ENCODE data around the gene KLHL5.

The KLHL5 gene

DNA sequence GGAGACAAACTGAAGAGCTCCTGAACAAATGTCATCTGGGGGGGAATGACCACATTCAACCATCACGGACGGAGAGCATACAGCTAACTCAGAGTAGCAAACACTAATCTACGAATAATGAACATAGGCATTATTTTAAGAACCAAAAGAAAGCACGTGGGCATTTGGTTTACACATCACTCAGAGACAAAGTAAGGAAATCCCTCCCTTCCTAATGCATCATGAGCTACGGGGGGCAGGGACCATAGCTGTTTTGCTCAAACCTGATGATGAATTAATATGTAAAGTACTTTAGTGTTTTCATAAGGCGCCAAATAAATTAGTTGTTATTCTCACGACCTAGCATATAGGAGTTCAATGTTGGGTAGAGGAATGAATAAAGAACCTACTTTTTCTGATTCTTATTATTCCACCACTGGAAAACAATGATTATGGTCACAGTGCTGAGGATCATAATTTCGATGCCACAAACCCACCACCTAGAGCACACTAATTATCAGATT is 18.1 kb upstream of the KLHL5 start:
- no peak for DNase-seq (ENCODE audit: low read depth in 2 of 2)

DNA sequence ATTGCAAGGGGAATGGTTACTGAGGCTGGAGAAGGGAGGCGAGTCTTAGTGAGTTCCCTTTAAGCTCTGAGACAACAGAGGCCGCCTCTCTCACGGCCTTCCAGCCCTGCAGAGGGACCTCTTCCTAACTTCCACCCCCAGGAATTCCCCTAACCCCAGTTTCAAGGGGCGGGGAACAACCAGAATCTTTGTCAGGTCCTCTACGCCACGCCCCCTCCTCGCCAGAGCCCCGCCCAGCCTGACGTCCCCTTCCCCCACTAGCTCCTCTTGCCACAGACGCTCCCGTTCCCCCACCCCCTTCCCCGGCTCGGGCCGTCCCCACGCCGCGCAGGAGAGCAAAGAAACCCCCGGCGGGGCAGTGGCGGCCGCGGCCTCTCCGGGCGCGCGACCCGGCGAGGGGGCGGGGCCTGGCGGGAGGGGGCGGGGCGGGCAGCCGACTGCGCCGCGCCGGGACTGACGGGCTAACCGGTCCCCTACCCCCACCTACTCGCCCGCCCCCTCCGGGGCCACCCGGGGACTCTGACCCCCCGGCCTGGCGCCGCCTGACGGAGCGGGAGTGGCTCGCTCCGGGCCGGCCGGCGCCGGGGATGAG is 17.6 kb upstream of the KLHL5 start:
- DNase-seq (ENCODE audit: low read depth in 2 of 2), result peak; percentile 91 to 92

- DNase-seq (ENCODE audit: low read depth in 2 of 2), result no peak
These were observed 16.8 kb upstream of the KLHL5 start for GRCh38 chr4:39044956-39045826.

DNA sequence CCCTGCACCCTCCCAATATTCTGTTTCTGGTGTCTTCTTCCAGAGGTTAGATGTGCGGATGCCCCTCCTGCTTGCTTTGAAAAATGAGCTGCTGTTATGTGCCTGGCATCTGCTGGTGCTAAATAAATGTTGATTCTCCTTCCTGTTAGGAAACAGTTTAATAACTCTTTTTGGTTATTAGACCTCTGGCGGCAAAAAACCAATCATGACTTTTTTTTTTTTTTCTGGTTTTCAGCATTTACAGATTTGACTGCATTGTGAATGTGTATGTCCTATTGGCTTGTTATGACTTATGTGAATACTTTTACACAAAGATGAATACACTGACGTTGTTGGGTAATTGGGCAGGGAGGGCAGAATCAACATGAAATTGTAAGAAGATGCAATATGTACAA is 16.2 kb upstream of the KLHL5 start:
- no peak for DNase-seq (ENCODE audit: low read depth in 2 of 2)

DNA sequence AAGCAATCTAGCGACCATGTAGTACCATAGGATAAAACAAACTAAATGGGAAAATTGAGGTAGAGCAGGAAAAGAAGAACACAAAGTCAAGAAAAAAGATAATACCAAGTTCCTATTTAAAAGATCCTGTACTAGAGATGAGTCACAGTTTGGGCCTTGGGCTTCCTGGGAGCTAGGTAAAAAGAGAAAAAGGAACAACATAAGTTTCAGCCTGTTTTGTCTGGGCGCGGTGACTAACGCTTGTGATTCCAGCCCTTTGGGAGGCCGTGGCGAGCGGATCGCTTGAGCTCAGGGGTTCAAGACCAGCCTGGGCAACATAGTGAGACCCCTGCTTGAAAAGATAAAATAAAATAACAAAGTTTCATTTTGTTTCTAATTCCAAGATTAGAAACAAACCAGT is 15.8 kb upstream of the KLHL5 start:
- no peak for DNase-seq (ENCODE audit: low read depth in 2 of 2)

DNA sequence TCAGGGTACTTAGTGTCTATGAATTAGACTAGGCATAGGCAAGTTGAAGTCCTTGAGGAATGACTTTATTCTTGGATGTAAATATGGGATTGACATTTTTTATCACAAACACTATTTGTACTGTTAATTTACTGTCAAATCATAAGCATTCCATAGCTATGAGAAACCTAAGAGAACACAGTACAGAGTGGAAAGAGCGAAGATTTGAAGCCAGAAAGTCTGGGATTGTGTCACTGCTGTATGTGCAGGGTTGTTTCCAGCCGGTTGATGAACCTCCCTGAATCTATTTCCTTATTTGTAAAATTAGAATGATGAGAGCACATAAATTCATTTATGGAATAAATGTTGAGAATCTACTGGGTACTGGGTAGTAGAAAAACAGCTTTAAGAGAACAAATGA is 14.4 kb upstream of the KLHL5 start:
- no peak for DNase-seq (ENCODE audit: low read depth in 2 of 2)

DNA sequence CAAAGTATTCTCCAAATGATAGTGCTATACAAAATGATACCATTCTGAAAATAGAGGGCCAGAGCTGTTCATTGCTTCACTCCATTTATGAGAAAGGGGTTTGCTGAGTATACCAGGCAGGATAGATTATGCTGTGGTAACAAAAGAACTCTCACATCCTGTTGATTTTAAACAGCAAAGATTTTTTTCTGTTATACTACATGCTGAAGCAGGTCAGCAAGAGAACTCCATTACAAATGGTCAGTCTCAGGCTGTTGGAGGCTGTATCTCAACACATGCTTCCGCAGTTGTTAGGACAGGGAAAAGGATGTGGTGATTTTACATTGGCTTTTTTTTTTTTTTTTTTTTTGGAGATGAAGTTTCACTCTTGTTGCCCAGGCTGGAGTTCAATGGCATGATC is 13.7 kb upstream of the KLHL5 start:
- DNase-seq (ENCODE audit: low read depth in 2 of 2), result no peak

GRCh38 chr4:39050590-39050989 is 11.4 kb upstream of the KLHL5 start:
- DNase-seq (ENCODE audit: low read depth in 2 of 2), result no peak

- no peak for DNase-seq (ENCODE audit: low read depth in 2 of 2)
These were observed 10.5 kb upstream of the KLHL5 start for GRCh38 chr4:39051492-39051891.

- DNase-seq (ENCODE audit: low read depth in 2 of 2), result no peak
These were observed 8.0 kb upstream of the KLHL5 start for GRCh38 chr4:39053983-39054382.

- DNase-seq (ENCODE audit: low read depth in 2 of 2), result no peak
These were observed 7.5 kb upstream of the KLHL5 start for GRCh38 chr4:39054497-39054896.

DNA sequence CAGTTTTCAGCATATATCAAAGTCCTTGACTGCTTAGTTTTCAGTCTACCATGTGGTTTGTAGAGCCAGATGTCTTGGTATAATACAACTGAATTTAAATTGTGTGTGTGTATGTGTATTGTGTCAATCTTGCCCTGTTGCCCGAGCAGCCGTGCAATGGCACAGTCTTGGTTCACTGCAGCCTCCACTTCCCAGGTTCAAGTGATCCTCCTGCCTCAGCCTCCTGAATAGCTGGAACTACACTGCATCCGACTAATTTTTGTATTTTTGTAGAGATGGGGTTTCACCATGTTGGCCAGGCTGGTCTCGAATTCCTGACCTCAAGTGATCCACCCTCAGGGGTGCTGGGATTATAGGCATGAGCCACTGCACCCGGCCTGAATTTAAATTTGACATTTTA is 6.0 kb upstream of the KLHL5 start:
- no peak for DNase-seq (ENCODE audit: low read depth in 2 of 2)

GRCh38 chr4:39061457-39061856 is 575 bp upstream of the KLHL5 start:
- DNase-seq (ENCODE audit: low read depth in 2 of 2), result no peak

DNA sequence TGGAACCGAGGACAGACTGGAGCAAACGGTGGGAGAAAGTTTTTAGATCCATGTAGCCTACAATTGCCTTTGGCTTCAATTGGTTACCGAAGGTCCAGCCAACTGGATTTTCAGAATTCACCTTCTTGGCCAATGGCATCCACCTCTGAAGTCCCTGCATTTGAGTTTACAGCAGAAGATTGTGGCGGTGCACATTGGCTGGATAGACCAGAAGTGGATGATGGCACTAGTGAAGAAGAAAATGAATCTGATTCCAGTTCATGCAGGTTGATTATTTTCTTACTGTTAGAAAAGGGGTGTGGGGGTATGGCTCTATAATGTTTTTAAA is 702 bp downstream of the KLHL5 start:
- DNase-seq (ENCODE audit: low read depth in 2 of 2), result no peak

- no peak for DNase-seq (ENCODE audit: low read depth in 2 of 2)
These were observed 1.4 kb downstream of the KLHL5 start for GRCh38 chr4:39063430-39063829.

DNA sequence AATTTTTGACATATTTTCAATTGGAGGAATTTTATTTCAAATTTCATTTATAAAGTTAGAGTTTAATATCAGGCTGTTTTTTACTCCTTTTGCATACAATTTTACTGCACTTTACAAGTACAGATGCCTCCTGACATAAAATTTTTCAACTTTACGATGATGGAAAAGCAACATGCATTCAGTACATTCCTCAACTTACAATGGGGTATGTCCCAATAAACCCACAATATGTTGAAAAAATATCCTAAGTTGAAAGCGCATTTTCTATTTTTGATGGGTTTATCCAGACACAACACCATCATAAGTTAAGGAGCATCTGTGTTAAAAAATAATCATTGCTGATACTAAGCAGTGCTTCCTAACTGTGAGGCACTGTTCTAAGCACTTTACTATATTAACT is 4.3 kb downstream of the KLHL5 start:
- DNase-seq (ENCODE audit: low read depth in 2 of 2), result no peak

DNA sequence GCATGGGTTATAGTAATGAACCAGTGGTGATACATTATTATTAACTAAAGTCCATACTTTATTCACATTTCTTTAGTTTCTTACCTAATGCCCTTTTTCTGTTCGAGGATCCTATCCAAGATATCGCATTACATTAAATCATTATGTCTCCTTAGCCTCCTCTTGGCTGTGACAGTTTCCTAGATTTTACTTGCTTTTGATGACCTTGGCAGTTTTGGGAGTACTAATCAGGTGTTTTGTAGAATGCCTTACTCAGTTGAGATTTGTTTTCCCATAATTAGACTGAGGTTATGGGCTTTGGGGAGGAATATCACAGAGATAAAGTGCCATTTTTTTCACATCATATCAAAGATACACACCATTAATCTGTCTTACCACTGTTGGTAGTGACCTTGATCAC is 5.0 kb downstream of the KLHL5 start:
- no peak for DNase-seq (ENCODE audit: low read depth in 2 of 2)

DNA sequence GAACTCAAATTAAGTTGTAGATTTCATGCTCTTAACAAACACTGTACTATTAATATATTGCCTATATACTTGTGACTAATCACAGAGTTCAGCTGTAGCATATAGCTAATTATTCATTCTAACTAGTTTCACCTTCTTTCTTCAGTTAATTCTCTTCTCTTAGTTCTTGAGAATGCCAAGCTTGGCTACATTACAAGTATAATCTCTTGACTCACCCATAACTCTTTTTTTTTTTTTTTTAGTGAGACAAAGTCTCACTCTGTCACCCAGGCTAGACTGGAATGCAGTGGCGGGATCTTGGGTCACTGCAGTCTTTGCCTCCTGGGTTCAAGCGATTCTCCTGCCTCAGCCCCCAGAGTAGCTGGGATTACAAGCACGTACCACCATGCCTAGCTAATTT is 5.4 kb downstream of the KLHL5 start:
- no peak for DNase-seq (ENCODE audit: low read depth in 2 of 2)

- DNase-seq (ENCODE audit: low read depth in 2 of 2), result no peak
These were observed 6.9 kb downstream of the KLHL5 start for GRCh38 chr4:39068907-39069306.

- no peak for DNase-seq (ENCODE audit: low read depth in 2 of 2)
These were observed 16.8 kb downstream of the KLHL5 start for GRCh38 chr4:39078829-39079228.

DNA sequence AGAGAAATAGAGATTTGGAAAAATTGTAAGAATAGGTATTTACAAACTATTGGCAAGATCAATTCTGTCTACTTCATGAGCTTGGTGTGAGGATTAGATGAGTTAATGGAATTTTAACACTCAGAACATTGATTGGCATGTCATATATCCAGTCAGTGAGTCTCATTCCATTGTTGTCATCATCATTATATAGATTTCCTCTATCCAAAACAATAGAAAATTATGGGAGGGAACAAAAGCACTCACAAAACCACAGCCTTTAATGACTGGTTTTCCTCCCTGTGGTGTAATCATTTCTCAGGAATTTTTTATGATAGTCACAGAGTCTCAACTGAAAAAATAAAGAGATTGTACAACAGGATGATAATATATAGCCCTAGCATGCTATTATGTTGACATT is 21.1 kb downstream of the KLHL5 start:
- no peak for DNase-seq (ENCODE audit: low read depth in 2 of 2)

- DNase-seq (ENCODE audit: low read depth in 2 of 2), result no peak
These were observed 23.9 kb downstream of the KLHL5 start for GRCh38 chr4:39085891-39086290.

DNA sequence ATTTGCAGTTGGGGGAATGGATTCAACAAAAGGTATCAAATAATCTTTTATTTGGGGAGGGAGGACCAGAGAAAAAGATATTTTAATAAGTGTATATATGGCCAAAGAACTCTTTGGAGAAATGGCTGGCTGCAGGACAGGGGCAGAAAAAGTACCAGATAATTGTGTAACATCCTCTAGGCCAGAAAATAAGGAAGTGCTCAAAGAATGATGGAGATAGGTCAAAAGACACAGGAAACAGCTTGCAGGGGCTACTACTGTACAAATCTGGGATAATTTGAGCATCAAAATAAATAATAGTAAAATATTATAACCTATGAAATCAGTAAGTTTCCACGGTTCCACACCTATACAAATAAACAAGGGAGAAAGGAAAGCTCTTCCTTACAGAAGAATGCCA is 34.8 kb downstream of the KLHL5 start:
- no peak for DNase-seq (ENCODE audit: low read depth in 2 of 2)

DNA sequence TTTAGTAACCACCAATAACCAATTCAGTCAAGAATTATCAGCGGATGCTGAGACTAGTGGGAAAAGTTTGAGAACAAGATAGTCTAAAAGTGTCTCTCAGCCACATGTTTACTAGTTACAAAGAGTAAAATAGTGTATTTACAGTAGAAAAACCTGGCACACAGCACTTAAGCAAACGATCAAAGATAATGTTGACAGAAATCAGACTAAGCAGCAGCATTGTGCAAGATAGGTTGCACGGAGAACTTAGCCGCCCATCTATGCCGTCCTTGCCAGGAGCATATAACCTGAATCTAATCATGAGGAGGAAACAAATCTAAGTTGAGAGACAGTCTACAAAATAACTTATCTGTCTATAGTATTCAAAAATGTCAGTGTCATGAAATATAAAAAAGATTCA is 35.3 kb downstream of the KLHL5 start:
- DNase-seq (ENCODE audit: low read depth in 2 of 2), result no peak
